ENCODE measurements around the gene SMU1.

Gene SMU1

GRCh38 chr9:33076046-33077004, at the start of gene SMU1:
SMU1 (minus strand) TSS chr9:33076674; CDS start chr9:33076608, 66 bp downstream.
- H3K4me3 ChIP-seq (replicated peaks; ENCODE audit: low read depth, low read length) = peak within 1 kb of the TSS; percentile 90
- peak; percentile 95 for DNase-seq (ENCODE audit: extremely low read depth, low read depth)
- no peak for TF ChIP-seq CTCF (IDR thresholded peaks at IDR 0.05; ENCODE audit: low read depth, low read length, missing control alignments)

GRCh38 chr9:33125461-33125860, 49.0 kb upstream of the SMU1 start:
- TF ChIP-seq CTCF (IDR thresholded peaks at IDR 0.05; ENCODE audit: low read depth, low read length, missing control alignments) = no peak
- no peak for DNase-seq (ENCODE audit: extremely low read depth, low read depth)
- no peak overlapping the region for H3K4me3 ChIP-seq (replicated peaks; ENCODE audit: low read depth, low read length)

GRCh38 chr9:33124751-33125381, 48.4 kb upstream of the SMU1 start:
- H3K4me3 ChIP-seq (replicated peaks; ENCODE audit: low read depth, low read length) = no peak overlapping the region
- no peak for DNase-seq (ENCODE audit: extremely low read depth, low read depth)
- no peak for TF ChIP-seq CTCF (IDR thresholded peaks at IDR 0.05; ENCODE audit: low read depth, low read length, missing control alignments)

- no peak overlapping the region for H3K4me3 ChIP-seq (replicated peaks; ENCODE audit: low read depth, low read length)
- TF ChIP-seq CTCF (IDR thresholded peaks at IDR 0.05; ENCODE audit: low read depth, low read length, missing control alignments) = no peak
- no peak for DNase-seq (ENCODE audit: extremely low read depth, low read depth)
Observed at GRCh38 chr9:33124046-33124445, 47.6 kb upstream of the SMU1 start.

GRCh38 chr9:33123407-33124031, 47.0 kb upstream of the SMU1 start:
- no peak overlapping the region for H3K4me3 ChIP-seq (replicated peaks; ENCODE audit: low read depth, low read length)
- no peak for TF ChIP-seq CTCF (IDR thresholded peaks at IDR 0.05; ENCODE audit: low read depth, low read length, missing control alignments)
- no peak for DNase-seq (ENCODE audit: extremely low read depth, low read depth)

- no peak overlapping the region for H3K4me3 ChIP-seq (replicated peaks; ENCODE audit: low read depth, low read length)
- TF ChIP-seq CTCF (IDR thresholded peaks at IDR 0.05; ENCODE audit: low read depth, low read length, missing control alignments) = no peak
- no peak for DNase-seq (ENCODE audit: extremely low read depth, low read depth)
Observed at GRCh38 chr9:33120620-33121019, 44.1 kb upstream of the SMU1 start.

All from HFF-Myc (cell line).